GM21528 (cell line): ENCODE measurements around the gene CDHR5.

ENCODE experiments used
- ATAC-seq: cut with Tn5 transposase; IDR thresholded peaks from one replicate; pipeline ENCODE4 v1.9.1; 2021; ENCODE audit warnings: mild to moderate bottlenecking, moderate library complexity; ENCODE audit not compliant: unreplicated experiment, low FRiP score

CDHR5 gene

GRCh38 chr11:612201-612960 lies 12.4 kb downstream of the CDHR5 start:
- ATAC-seq: no peak

DNA sequence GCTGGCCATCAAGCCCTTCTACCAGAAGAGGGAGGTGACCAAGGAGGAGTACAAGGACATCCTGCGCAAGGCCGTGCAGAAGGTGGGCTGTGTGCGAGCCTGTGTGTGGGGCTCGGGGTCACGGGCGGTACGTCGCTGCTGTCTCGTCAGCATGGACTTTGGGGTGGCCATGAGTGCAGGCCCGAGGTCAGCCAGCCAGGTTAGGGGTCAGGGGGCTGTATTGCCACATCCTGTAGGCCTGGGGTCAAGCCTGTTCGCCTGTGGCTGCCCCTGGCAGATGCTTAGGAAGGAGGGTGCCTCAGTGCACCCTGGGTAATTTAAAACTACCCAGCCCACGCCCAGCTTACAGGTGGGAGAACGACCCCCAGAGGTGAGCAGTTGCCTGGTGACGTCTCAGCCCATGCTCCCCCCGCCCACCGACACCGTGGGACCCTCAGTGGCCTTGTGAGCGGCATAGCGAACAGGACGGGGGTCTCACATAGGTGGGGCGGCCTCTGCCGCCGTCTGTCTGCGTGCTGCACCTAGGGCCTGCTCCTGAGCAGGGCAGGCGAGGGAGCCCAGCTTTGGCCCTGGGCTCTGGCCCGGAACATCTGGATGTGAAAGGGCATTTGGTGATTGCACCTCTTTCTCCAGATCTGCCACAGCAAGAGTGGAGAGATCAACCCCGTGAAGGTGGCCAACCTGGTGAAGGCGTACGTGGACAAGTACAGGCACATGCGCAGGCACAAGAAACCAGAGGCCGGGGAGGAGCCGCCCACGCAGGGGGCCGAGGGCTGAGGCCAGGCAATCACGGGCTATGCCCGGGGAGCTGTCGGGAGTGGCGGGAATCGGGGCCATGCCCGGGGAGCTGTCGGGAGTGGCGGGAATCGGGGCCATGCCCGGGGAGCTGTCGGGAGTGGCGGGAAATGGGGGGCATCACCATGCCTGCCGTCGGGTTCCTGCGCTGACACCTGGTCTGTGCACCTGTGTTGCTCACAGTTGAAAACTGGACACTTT lies 13.5 kb downstream of the CDHR5 start:
- ATAC-seq: no peak

- no peak for ATAC-seq
Observed at GRCh38 chr11:610146-610801, 14.5 kb downstream of the CDHR5 start.

DNA sequence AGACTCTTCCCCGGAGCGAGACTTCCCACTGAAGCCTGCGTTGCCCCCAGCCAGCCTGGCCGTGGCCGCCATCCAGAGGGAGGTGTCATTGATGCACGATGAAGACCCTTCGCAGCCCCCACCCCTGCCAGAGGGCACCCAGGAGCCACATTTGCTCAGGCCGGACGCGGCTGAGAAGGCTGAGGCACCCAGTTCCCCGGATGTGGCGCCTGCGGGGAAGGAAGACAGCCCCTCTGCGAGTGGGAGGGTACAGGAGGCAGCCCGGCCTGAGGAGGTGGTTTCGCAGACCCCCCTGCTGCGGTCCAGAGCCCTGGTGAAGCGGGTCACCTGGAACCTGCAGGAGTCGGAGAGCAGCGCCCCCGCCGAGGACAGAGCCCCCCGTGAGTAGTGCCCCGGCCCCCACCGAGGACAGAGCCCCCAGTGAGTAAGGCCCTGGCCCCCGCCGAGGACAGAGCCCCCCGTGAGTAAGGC lies 15.4 kb downstream of the CDHR5 start:
- ATAC-seq: no peak

GRCh38 chr11:608791-609251 lies 15.9 kb downstream of the CDHR5 start:
- no peak for ATAC-seq

- ATAC-seq: no peak
Observed at GRCh38 chr11:607971-608659, 16.6 kb downstream of the CDHR5 start.

DNA sequence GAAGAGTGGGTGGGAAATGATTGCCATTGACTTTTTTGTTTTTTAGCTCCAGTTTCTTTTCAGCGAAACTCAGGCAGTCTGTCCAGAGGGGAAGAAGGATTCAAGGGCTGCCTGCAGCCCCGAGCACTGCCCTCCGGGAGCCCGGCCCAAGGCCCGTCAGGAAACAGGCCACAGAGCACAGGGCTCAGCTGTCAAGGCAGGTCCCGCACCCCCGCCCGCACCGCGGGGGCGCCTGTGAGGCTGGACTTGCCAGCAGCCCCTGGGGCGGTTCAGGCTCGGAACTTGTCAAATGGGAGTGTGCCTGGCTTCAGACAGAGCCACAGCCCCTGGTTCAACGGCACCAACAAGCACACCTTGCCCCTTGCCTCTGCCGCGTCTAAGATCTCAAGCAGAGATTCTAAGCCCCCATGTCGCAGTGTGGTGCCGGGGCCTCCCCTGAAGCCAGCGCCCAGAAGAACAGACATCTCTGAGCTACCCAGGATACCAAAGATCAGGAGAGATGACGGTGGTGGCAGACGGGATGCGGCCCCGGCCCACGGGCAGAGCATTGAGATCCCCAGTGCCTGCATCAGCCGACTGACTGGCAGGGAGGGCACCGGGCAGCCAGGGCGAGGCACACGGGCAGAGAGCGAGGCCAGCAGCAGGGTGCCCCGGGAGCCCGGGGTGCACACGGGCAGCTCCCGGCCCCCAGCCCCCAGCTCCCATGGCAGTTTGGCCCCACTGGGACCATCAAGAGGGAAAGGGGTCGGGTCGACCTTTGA lies 17.6 kb downstream of the CDHR5 start:
- no peak for ATAC-seq

DNA sequence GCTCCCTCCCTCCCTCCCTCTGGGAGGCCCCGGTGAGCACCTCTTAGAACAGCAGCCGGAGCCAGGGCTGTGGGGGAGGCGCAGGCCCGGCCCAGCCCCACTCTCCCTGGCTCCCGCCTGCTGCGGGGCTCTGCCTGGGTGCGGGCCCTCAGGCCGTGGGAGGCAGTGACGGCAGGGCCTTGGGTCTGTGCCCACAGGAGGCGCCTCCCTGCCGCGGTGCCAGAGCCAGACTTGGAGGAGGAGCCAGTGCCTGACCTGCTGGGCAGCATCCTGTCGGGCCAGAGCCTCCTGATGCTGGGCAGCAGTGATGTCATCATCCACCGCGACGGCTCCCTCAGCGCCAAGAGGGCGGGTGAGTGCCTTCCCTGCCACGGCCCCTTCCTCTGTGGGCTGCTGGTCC lies 18.5 kb downstream of the CDHR5 start:
- ATAC-seq: no peak

DNA sequence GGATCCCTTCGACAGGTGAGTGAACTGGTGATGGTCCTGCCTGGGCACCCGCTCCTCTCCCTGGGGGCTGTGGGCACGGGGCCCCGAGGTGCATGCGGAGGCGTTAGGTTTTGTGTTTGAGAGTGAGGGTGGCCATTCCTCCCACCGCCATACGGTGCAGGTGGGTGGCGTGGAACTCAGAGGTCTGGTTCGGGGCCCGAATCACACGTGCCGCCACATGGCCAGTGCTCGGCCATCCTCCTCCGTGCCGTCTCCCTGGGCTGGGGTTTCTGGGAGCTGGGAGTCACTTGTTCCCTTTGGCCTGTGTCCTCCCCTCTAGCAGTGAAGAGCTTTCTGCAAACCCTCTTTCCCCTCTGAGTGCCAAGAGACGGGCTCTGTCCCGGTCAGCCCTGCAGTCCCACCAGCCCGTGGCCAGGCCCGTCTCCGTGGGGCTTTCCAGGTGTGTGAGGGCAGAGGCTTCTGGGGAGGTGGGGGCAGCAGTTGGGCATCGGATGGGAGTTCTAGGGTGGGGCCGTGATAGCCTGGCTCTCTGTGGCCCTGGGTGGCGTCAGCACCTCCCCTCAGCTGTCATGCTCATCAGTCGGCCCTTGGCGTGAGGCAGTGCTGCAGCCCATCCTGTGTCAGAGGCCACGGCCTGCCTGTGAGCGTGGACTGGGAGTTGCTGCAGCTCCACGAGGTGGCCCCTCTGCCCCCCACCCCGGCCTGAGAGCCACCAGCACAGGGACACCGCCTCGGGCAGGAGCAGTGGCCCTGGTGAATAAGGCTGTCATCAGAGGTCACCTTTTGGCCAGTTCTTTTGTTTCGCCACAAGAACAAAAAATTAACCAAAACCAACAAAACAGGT lies 19.2 kb downstream of the CDHR5 start:
- no peak for ATAC-seq

DNA sequence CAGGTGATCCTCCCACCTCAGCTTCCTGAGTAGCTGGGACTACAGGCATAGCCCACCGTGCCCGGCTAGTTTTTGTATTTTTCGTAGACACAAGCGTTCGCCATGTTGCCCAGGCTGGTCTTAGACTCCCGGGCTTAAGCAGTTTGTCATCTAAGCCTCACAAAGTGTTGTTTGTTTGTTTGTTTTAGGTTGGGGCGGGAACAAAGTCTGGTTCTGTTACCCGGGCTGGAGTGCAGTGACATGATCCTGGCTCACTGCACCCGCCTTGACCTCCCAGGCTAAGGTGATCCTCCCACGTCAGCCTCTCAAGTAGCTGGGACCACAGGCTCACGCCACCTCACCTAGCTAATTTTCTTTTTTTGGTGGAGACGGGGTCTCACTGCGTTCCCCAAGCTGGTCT lies 21.6 kb downstream of the CDHR5 start:
- ATAC-seq: no peak

GRCh38 chr11:601573-602245 lies 23.0 kb downstream of the CDHR5 start:
- no peak for ATAC-seq

DNA sequence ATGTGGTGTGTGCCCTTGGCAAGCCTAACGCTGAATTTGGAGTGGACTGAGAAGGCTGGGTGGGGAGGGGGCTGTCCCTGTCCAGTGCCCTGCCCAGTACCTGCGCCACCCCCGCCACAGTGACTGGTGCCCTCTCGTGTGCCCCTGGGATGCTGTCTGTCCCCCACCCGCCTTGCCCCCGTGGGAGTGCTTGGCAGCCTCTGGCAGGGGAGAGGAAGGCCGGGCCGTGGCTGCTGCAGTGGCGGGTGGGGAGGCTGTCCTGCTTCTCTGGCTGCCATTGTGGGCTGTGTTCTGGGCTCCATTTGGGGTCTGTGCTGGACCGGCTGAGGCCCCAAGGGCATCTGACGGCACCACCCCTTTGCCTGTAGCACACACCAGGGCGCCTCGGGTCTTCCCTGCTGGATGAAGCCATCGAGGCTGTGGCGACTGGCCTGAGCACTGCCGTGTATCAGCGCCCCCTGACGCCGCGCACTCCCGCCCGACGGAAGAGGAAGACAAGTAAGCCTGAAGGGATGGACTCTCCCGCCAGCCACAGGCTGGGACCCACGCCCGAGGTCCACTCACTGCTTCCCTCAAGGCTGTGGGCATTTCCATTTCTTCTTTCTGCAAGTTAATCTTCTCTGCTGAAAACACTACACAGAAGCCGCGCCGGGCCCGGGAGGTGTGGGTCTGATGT lies 26.6 kb downstream of the CDHR5 start:
- no peak for ATAC-seq

DNA sequence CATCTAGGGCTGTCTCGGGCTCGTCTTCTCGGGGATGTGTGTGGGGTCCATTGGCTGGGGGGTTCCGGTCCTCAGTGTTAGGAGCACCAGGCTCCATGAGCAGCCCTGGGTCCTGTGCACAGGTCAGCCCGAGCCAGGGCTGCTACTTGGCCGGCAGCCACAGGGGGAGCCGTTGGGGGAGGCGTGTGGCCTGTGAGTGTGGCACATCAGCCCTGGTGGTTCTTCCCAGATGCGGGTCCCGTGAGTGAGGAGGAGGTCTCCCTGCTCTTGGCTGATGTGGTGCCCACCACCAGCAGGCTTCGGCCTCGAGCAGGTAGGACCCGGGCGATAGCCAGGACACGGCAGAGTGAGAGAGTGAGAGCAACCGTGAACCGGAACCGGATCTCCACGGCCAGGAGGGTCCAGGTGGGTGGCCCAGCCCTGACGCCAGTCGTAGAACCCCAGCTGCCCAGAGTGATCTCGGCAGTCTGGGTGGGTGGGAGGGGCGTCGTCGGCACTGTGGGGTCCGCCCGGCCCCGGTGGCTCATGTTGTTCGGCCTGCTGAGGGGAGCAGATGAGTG lies 27.5 kb downstream of the CDHR5 start:
- ATAC-seq: no peak

DNA sequence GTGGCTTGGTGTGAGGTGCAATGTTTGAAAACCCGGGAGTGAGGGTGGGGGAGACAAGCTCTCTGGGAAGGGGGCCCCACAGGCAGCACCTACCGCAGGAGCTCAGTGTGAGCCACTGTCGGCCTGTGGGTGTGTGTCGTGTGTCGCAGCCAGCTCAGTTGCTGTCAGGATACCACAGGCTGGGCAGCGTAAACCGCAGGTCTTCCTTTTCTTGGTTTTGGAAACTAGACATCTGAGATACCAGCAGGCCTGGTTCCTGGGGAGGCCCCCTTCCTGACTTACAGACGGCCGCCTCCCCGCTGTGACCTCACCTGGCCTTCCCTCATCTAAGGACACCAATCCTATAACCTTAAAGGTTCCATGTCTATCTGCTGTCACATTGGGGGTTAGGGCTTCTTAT lies 28.4 kb downstream of the CDHR5 start:
- no peak for ATAC-seq

- no peak for ATAC-seq
Observed at GRCh38 chr11:595400-595799, 29.4 kb downstream of the CDHR5 start.

DNA sequence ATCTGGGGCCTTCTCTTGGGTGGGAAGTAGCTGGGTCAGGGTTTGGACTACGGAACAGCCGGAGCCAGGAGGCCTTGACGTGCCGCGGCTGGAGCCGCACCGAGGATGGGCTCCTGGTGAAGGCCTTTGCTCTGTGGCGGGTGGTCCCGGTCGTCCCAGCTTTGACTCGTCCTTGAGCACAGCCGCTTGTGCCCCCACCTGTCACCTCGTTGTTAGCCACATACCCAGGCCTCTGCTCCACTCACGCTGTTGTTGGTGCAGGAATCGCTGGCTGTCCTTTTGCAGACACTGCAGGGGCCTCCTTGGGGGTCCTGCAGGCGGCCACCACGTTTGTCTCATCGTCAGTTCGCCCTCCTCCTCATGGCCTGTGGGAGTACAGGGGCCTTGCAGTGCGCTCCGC lies 31.4 kb downstream of the CDHR5 start:
- no peak for ATAC-seq

GRCh38 chr11:592918-593317 lies 31.8 kb downstream of the CDHR5 start:
- no peak for ATAC-seq
